ENCODE measurements around the gene PRDM8.

The PRDM8 gene

GRCh38 chr4:80183250-80184052 lies 13.9 kb upstream of the PRDM8 start:
- in situ Hi-C loops (cut with MboI; ENCODE audit: low sequenced_read_pairs) = no loop called here

- in situ Hi-C loops (cut with MboI; ENCODE audit: low sequenced_read_pairs) = no loop called here
These were observed 13.1 kb upstream of the PRDM8 start for GRCh38 chr4:80184053-80184824.

DNA sequence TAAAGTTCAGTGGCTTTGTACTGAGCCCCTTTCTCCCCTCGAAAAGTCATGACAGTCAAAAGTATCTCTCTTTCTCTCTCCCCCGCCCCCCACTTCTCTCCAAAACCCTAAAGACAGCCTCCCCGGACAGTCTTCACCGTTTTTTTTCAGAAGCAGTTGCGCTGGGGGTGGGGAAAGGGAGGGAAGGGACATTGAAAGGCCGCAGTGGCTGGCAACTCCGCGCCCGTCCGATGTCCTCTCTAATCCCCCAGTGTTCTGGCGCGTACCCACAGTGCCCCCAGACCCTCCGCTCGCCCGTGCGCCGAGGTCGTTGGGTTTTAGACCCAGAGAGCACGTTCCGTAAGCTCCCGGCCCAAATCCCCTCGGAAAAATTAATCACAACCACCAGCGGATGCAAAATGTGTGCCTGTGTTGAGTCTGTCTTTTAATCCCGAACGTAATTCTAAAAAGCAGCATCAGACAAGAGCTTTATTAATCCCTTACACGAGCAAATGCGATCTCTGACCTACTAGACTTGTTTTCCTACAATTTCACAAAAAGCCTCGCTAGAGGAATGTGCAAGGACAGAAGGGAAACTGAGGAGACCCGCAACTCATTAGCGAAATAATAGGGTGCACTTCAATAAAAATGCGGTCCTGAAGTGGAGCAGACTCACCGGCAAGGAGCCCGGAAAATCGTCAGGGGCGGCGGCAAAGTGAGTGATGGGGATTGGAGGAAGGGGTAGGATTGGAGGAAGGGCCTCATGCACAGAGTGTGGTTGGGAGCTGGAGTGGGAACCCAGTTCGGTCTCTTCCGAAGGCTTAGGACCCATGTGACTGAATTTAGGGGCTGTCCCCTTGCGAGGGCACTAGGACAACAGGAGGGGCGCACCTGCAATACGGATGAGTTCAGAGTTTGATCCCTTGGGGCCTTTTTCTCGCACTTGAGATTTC lies 12.2 kb upstream of the PRDM8 start:
- in situ Hi-C loops (cut with MboI; ENCODE audit: low sequenced_read_pairs) = no loop called here

GRCh38 chr4:80185787-80186548 lies 11.3 kb upstream of the PRDM8 start:
- in situ Hi-C loops (cut with MboI; ENCODE audit: low sequenced_read_pairs) = no loop called here

DNA sequence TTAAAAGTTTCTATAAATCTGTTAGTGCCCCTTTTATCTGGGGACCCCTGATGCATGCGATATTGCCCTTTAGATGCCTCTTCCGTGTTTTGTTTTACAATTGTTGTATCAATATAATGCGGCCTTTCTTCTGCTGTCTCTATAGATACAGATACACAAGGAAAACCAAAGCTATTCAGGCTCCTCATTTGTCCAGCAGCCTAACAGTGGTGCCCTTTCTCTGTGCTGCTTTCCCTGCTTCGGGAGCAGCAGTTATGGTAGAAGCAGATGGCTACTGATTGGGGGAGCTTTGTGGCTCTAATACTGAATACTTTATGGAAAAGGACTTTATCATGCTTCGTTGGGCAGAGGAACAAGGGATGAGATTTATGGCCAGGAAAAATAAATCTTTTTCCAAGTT lies 10.6 kb upstream of the PRDM8 start:
- in situ Hi-C loops (cut with MboI; ENCODE audit: low sequenced_read_pairs) = no loop called here

DNA sequence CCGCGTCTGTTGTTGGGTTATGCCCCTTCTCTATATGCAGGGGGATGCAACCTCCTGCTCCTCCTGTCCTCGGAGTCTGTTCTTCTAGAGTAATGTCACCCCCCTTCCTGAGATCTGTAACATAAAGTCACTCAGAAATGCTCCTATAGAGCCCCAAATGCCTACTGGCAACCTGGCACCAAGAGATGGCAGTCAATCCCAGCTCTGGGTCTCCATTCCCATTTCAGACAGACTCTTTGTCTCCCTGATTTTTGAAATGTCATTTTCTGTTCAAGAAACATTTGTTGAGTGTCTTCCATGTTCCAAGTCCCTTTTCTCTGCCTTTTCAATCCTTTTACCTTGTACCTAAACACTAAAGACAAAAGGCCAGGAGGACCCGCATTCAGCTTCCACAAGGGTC lies 9.6 kb upstream of the PRDM8 start:
- in situ Hi-C loops (cut with MboI; ENCODE audit: low sequenced_read_pairs) = no loop called here

DNA sequence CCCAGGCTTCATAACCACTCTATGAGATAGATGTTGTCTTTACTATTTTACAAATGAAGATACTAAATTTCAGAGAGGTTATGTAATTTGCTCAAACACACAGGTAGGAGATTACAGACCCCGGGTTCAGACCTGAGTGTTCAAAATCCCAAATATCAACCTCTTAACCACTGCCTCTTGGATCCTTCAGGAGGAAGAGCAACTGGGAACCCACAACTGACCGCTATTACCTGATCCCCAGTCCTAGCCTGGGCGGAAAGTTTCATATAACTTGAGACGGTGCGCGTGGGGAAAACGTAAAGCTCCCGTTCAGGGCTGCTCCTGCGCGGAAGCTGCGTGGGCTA lies 8.9 kb upstream of the PRDM8 start:
- in situ Hi-C loops (cut with MboI; ENCODE audit: low sequenced_read_pairs) = no loop called here

DNA sequence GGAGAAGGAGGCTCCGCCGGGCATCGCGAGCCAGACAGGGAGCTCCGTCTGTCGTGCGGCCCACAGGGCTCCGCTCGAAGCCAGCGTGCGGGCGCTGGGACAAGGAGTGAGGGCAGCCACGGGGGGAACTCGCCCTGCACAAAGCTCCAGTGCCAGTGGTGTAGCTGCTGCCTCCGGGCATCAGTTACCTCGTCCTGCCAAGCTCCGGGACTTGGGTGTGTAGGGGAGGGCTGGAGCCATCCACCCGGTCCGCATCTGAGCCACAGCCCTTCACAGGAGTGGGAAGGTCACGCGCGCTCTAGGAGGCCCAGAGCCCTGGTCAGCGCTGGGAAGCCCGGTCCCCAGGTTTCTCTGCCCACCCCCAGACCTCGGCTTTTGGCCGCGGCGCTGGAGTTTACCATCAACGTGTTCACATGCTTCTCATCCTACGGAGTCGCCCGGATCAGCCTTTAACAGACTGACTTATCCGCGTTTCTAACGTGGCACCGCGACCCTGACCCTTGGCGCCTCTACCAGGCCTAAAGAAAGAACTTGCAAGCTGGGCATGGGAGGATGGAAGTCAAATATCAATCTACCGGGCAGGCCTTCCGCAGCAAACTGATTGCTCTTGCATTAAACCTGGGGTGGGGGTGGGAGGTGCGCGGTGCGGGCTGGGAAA lies 8.4 kb upstream of the PRDM8 start:
- in situ Hi-C loops (cut with MboI; ENCODE audit: low sequenced_read_pairs) = no loop called here

DNA sequence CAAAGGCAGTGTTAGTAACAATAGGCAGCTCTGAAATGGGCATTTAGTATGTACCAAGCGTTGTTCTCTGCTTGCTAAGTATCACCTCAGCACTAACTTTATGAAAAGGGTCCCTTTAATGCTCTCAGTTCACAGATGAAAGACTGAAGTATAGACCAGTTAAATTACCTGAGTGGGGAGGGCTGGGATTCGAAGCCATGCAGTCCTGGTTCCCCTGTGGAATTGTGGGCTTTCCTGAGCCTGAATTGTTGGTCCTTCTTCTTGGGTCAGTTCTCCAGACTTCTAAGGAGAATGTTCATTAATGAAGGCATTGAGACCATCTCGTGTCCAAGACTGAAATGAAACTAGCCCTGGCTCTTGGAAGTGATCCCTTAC lies 7.7 kb upstream of the PRDM8 start:
- in situ Hi-C loops (cut with MboI; ENCODE audit: low sequenced_read_pairs) = no loop called here

GRCh38 chr4:80189956-80190677 lies 7.2 kb upstream of the PRDM8 start:
- in situ Hi-C loops (cut with MboI; ENCODE audit: low sequenced_read_pairs) = no loop called here

DNA sequence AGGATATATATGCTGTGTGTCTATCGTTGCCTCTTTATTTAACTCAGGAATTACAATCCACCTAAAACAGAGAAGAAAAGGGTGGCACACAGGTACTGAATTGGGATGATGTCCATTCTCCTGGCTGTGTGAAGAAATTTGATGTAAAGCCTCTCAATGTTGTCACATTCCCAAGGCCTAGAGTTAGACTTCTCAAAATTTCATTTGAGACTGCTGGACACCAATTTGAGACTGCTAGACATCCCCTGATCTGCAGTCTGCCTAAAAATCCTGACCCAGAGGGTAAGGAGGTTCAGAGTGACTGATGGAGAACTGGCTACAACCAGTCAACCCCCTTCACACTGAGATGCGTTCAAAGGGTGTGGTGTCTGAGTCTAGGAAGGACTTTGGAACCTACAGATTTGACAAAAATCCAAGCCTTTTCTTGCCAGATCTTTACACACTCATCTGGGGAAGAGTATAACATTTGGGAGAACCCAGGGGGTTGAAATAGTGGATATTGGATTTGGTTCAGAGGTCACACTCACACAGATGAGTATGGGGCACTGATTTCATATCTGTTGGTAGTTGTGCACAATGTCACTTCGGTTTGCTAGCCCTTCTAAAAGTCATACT lies 4.9 kb upstream of the PRDM8 start:
- in situ Hi-C loops (cut with MboI; ENCODE audit: low sequenced_read_pairs) = no loop called here

DNA sequence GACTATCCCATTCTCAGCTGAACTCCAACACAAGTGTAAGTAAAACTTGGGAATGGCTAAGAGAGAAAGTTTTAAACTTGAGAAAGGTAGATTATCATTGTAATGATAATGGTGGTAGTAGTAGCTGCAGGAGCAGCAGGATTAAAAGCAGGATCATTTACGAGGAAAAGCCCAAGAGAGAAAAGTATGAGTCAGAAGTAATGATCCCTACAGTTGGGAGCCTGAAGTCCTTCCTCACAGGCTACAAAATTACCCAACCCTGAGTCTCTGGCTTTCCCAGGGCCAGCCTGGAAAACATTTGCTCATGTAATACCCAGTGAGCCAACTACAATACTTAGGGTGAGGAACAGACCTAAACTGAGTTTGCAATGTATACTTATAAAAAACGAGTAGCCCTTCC lies 4.4 kb upstream of the PRDM8 start:
- in situ Hi-C loops (cut with MboI; ENCODE audit: low sequenced_read_pairs) = no loop called here

DNA sequence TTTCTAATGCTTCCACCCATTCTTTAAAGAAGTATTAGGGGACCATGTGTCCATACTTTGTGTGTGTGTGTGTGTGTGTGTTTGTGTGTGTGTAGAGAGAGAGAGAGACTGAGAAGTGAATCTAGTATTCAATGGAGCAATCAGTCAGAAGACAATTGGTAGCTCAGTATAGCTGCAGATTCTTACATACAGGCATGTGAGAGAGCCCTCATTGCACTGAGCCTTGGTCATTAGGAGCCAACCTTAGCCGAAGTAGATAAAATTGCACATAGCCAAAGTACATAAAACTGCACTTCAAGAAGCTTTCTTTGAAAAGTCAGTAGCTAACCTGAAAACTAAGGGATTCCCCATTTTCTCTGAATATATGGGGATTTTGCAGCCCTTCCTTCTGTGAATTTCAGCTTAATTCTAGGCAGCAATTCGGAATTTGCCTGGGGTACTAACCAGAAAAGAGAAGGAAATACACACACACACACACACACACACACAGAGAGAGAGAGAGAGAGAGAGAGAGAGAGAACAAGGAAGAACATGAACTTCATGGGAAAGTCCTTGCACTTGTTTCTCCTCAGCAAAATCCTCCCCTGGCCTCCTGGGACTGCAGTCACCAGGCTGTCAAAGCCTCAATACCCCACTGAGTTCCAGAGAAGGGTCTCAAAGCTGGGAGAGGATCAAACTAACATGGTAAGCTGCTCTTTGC lies 1.7 kb upstream of the PRDM8 start:
- in situ Hi-C loops (cut with MboI; ENCODE audit: low sequenced_read_pairs) = no loop called here

DNA sequence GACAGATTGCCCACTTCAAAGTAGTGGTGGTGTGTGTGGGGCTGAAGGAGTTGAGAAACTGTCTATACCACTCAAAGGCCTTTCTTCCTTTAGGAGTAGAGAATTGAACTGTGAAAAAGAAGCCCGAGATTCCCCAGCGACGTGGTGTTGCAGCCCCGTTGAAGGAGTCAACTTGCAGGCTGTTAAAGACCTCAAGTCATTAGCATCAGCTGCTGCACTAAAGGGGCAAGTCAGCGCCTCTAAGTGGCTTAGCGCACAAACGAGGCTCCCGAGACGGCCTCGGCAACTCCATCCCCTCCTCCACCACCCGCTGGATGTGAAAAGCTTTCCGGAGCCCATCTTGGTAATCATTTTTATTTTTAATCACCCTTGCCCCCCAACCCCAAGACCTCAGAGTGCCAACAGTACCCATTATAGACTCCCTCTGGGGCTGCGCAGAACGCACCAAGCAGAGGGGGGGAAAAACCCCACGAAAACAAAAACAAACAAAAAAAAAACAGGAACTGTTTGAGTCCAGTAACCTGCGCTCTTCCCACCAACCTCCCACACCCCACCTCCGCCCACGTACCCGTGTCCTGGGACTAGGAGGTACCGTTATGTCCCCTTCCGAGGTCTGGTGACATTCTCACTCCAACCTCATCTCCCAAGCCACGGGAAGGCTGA lies 913 bp upstream of the PRDM8 start:
- in situ Hi-C loops (cut with MboI; ENCODE audit: low sequenced_read_pairs) = no loop called here

- in situ Hi-C loops (cut with MboI; ENCODE audit: low sequenced_read_pairs) = no loop called here
These were observed 518 bp downstream of the PRDM8 start for GRCh38 chr4:80197601-80198440.

GRCh38 chr4:80198441-80198837 lies 1.1 kb downstream of the PRDM8 start:
- in situ Hi-C loops (cut with MboI; ENCODE audit: low sequenced_read_pairs) = no loop called here

DNA sequence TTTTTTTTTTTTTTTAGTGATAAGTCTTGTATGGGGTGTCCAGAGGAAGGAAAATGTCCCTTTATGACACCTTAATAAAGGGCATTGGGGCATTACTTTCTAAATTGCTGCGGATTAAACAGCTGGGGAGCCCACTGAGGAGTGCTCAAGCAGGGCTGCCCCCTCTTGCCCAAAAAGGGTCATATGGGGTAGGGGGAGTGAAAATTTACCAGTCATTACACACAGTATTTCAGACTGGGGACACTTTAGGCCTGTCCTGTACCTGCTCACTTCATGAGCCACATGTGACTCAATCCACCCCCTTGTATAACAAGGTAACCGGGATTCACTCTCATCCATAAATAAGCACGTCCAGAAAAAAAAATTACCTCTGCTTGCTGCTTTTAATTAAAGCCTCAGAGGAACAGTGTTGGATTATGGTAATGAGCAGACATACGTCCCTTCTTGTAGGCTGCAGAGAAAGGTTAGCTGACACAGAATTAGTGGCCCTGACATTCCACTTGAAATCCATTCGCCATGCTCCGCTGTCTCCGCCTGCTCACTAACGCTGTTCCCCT lies 1.8 kb downstream of the PRDM8 start:
- in situ Hi-C loops (cut with MboI; ENCODE audit: low sequenced_read_pairs) = no loop called here

Measured in HL-60/S4 treated with retinoic acid at 250 ng/mL for 4 days and 3 days (cell line).